Subcutaneous abdominal adipose tissue (tissue), 5 donors: ENCODE measurements around the gene CLIP4.
A peak's percentile ranks its signal among the peaks of the same experiment; 100 is the strongest.
"Not testable (repeated sequence)": the region's sequence is repeated elsewhere in the genome, so short reads cannot be mapped to it uniquely, and the experiment has no call there.

ENCODE experiments used
- H3K27ac ChIP-seq: one replicate; pipeline ENCODE4 v1.7.0; 2013; ENCODE audit warnings: low read depth, mild to moderate bottlenecking, inconsistent platforms, low read length, moderate library complexity
- H3K27me3 ChIP-seq, 5 donors: one replicate each; pipeline ENCODE4 v1.7.0; 2013; ENCODE audit warnings: low read length in 5 of 5, inconsistent platforms in 1 of 5; ENCODE audit not compliant: control insufficient read depth in 5 of 5, insufficient read depth in 4 of 5
- H3K36me3 ChIP-seq, 5 donors: one replicate each; pipeline ENCODE4 v1.7.0; 2013; ENCODE audit warnings: low read length in 5 of 5; ENCODE audit not compliant: control insufficient read depth in 5 of 5, insufficient read depth in 5 of 5
- H3K4me1 ChIP-seq, 5 donors: one replicate each; pipeline ENCODE4 v1.7.0; 2013; ENCODE audit warnings: low read length in 5 of 5, mild to moderate bottlenecking in 3 of 5, moderate library complexity in 1 of 5; ENCODE audit not compliant: control insufficient read depth in 5 of 5, insufficient read depth in 5 of 5
- H3K4me3 ChIP-seq, 5 donors: one replicate each; pipeline ENCODE4 v1.7.0; 2013; ENCODE audit warnings: low read length in 5 of 5, low read depth in 1 of 5
- H3K9ac ChIP-seq, 5 donors: one replicate each; pipeline ENCODE4 v1.7.0; 2013; ENCODE audit warnings: low read length in 5 of 5, mild to moderate bottlenecking in 4 of 5, moderate library complexity in 3 of 5
- H3K9me3 ChIP-seq, 5 donors: one replicate each; pipeline ENCODE4 v1.7.0; 2013; ENCODE audit warnings: low read length in 5 of 5; ENCODE audit not compliant: control insufficient read depth in 5 of 5
- donor health status: healthy.
- donor health status: healthy.
- donor health status: healthy.
- donor health status: healthy.
- donor health status: healthy.

Gene CLIP4

GRCh38 chr2:29073933-29074332 is 41.3 kb upstream of the CLIP4 start:
- Histone ChIP-seq H3K27me3 (no peaks in the 10 kb centered on the region), H3K36me3 (no peaks in the 10 kb centered on the region), H3K4me3 (no peak overlapping the region), H3K4me1 (peaks cover 0 to 26% (median 12%) of the 10 kb centered on the region in 5 donors), H3K9me3 (peaks cover 0 to under 1% (median 0%) of the 10 kb centered on the region in 5 donors), H3K9ac (no peak overlapping the region), H3K27ac (no peak overlapping the region)

GRCh38 chr2:29074411-29074810 is 40.8 kb upstream of the CLIP4 start, which contains the start of gene PCARE:
PCARE (minus strand) TSS chr2:29074523; CDS start chr2:29074261, 262 bp downstream.
- Histone ChIP-seq H3K9ac (no peak within 1 kb of the TSS), H3K4me3 (no peak within 1 kb of the TSS), H3K4me1 (peaks cover 0 to 26% (median 12%) of the 10 kb centered on the region in 5 donors), H3K9me3 (peaks cover 0 to 4% (median 4%) of the 10 kb centered on the region in 5 donors), H3K36me3 (no peaks in the 10 kb centered on the region), H3K27ac (no peak within 1 kb of the TSS), H3K27me3 (no peaks in the 10 kb centered on the region)

- no peak overlapping the region for H3K9ac ChIP-seq
- peak overlapping the region; percentile 44 for H3K27ac ChIP-seq
Observed at GRCh38 chr2:29075894-29076705, 39.1 kb upstream of the CLIP4 start.

GRCh38 chr2:29079887-29080286 is 35.3 kb upstream of the CLIP4 start:
- H3K27me3 ChIP-seq: no peaks in the 10 kb centered on the region
- no peak overlapping the region for H3K9ac ChIP-seq
- peaks cover 0 to 21% (median 16%) of the 10 kb centered on the region in 5 donors for H3K9me3 ChIP-seq
- peaks cover 0 to 20% (median 11%) of the 10 kb centered on the region in 5 donors for H3K4me1 ChIP-seq
- H3K27ac ChIP-seq: no peak overlapping the region
- H3K36me3 ChIP-seq: no peaks in the 10 kb centered on the region
- H3K4me3 ChIP-seq: peak overlapping the region in 1 of 5 donors; percentile 0

More at GRCh38 chr2:29075894-29076705, 39.1 kb upstream of the CLIP4 start:
- Histone ChIP-seq H3K36me3 (no peaks in the 10 kb centered on the region), H3K4me1 (peaks cover 0 to 33% (median 18%) of the 10 kb centered on the region in 5 donors), H3K4me3 (no peak overlapping the region), H3K9me3 (peaks cover 0 to 21% (median 16%) of the 10 kb centered on the region in 5 donors), H3K27me3 (no peaks in the 10 kb centered on the region)

- H3K27ac ChIP-seq: peak overlapping the region; percentile 87
Observed at GRCh38 chr2:29080886-29081743, 34.1 kb upstream of the CLIP4 start.

GRCh38 chr2:29082804-29083495 is 32.3 kb upstream of the CLIP4 start:
- H3K9ac ChIP-seq: no peak overlapping the region

More at GRCh38 chr2:29080886-29081743, 34.1 kb upstream of the CLIP4 start:
- H3K4me3 ChIP-seq: peak overlapping the region in 2 of 5 donors; percentile 0 to 4
- no peaks in the 10 kb centered on the region for H3K27me3 ChIP-seq
- peaks cover 0 to 21% (median 16%) of the 10 kb centered on the region in 5 donors for H3K9me3 ChIP-seq
- H3K4me1 ChIP-seq: peaks cover 0 to 16% (median 8%) of the 10 kb centered on the region in 5 donors
- peak overlapping the region in 1 of 5 donors; percentile 37 for H3K9ac ChIP-seq
- no peaks in the 10 kb centered on the region for H3K36me3 ChIP-seq

GRCh38 chr2:29084554-29084953 is 30.7 kb upstream of the CLIP4 start:
- Histone ChIP-seq H3K9me3 (peaks cover 0 to 16% (median 11%) of the 10 kb centered on the region in 5 donors), H3K4me1 (peaks cover 0 to 13% (median 7%) of the 10 kb centered on the region in 5 donors), H3K9ac (no peak overlapping the region), H3K4me3 (no peak overlapping the region), H3K27ac (no peak overlapping the region), H3K27me3 (no peaks in the 10 kb centered on the region), H3K36me3 (no peaks in the 10 kb centered on the region)

More at GRCh38 chr2:29082804-29083495, 32.3 kb upstream of the CLIP4 start:
- H3K27ac ChIP-seq: no peak overlapping the region
- H3K9me3 ChIP-seq: peaks cover 0 to 21% (median 16%) of the 10 kb centered on the region in 5 donors
- H3K4me1 ChIP-seq: peaks cover 0 to 13% (median 7%) of the 10 kb centered on the region in 5 donors
- no peaks in the 10 kb centered on the region for H3K36me3 ChIP-seq
- H3K4me3 ChIP-seq: no peak overlapping the region
- no peaks in the 10 kb centered on the region for H3K27me3 ChIP-seq

GRCh38 chr2:29090311-29090710 is 24.9 kb upstream of the CLIP4 start:
- H3K27me3 ChIP-seq, H3K4me1 ChIP-seq, H3K36me3 ChIP-seq, H3K27ac ChIP-seq, H3K9me3 ChIP-seq, H3K9ac ChIP-seq, H3K4me3 ChIP-seq: not testable (repeated sequence)

- Histone ChIP-seq H3K27me3 (no peaks in the 10 kb centered on the region), H3K9me3 (no peaks in the 10 kb centered on the region), H3K36me3 (no peaks in the 10 kb centered on the region), H3K4me3 (no peak overlapping the region), H3K27ac (no peak overlapping the region), H3K9ac (no peak overlapping the region), H3K4me1 (peaks cover 0 to 4% (median 0%) of the 10 kb centered on the region in 5 donors)
Observed at GRCh38 chr2:29096969-29097368, 18.2 kb upstream of the CLIP4 start.
